Esophagus muscularis mucosa (tissue), 4 donors: ENCODE results near the gene COX11.

Source experiments
- CTCF ChIP-seq, 3 experiments: fragments of 200-600 bp in 2 of 3; fragments of 450-650 bp in 1 of 3; sonication (generic) in 2 of 3; IDR thresholded peaks; one replicate each; pipeline ENCODE4 v1.5.1; 2017 to 2019; ENCODE audit warnings: antibody characterized with exemption in 3 of 3, mild to moderate bottlenecking in 2 of 3, moderate library complexity in 1 of 3
- EP300 ChIP-seq: sonication (generic); formaldehyde crosslinking; IDR thresholded peaks from one replicate; pipeline ENCODE4 v1.6.1; 2017; ENCODE audit warnings: antibody characterized with exemption
- POLR2A ChIP-seq: fragments of 450-650 bp; IDR thresholded peaks from one replicate; pipeline ENCODE4 v1.6.1; 2017; ENCODE audit warnings: antibody characterized with exemption, moderate library complexity, mild to moderate bottlenecking, low read depth
- POLR2AphosphoS5 ChIP-seq, 2 donors: sonication (generic); formaldehyde crosslinking; IDR thresholded peaks; one replicate each; pipeline ENCODE4 v1.6.1; 2017; ENCODE audit warnings: antibody characterized with exemption in 2 of 2

DNA sequence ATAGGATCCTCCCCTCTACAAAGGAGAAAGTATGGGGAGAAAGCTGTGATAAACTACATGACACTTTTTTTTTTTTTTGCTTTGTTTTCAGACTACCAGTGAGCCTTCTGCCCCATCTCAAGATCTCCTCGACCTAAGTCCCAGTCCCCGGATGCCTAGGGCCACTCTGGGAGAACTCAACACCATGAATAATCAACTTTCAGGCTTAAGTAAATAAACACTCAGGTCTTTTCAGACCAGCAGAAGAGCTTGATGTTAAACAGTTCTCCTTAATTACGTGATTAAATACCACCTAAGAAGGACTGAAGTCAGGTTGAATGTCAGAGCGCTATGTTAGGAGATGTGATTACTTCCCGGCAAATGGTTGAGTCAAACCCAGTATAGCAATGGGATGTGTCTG, 31.4 kb downstream of the COX11 start:
- no peak for TF ChIP-seq POLR2A
- TF ChIP-seq CTCF (IDR thresholded peaks at IDR 0.05), result no peak
- TF ChIP-seq POLR2AphosphoS5 (IDR thresholded peaks at IDR 0.05), result no peak
- no peak for TF ChIP-seq EP300
